Trophoblast cell (in vitro differentiated cells and primary cell): Measurements from ENCODE around the gene SHC2.
"Not testable (repeated sequence)": the region's sequence is repeated elsewhere in the genome, so short reads cannot be mapped to it uniquely, and the experiment has no call there.

Source experiments
- DNase-seq, 2 donors: peaks; one replicate each; pipeline ENCODE4 v3.0.0-alpha.2; 2016
- H2AFZ ChIP-seq: 2 replicates; pipeline ENCODE4 v1.6.1; 2013; ENCODE audit warnings: low read length, moderate library complexity, mild to moderate bottlenecking; ENCODE audit not compliant: insufficient read depth, poor library complexity
- H2AK5ac ChIP-seq: 2 replicates; pipeline ENCODE4 v1.6.1; 2013; ENCODE audit warnings: mild to moderate bottlenecking, low read length
- H2BK120ac ChIP-seq: 2 replicates; pipeline ENCODE4 v1.6.1; 2013; ENCODE audit warnings: low read length, mild to moderate bottlenecking, moderate library complexity; ENCODE audit not compliant: insufficient read depth, poor library complexity
- H2BK12ac ChIP-seq: 2 replicates; pipeline ENCODE4 v1.6.1; 2013; ENCODE audit warnings: mild to moderate bottlenecking, low read length, moderate library complexity
- H2BK5ac ChIP-seq: 2 replicates; pipeline ENCODE4 v1.6.1; 2013; ENCODE audit warnings: low read length, low read depth, moderate library complexity, mild to moderate bottlenecking; ENCODE audit not compliant: poor library complexity
- H3K14ac ChIP-seq: 2 replicates; pipeline ENCODE4 v1.6.1; 2013; ENCODE audit warnings: mild to moderate bottlenecking, low read length
- H3K18ac ChIP-seq: 2 replicates; pipeline ENCODE4 v1.6.1; 2013; ENCODE audit warnings: mild to moderate bottlenecking, low read length
- H3K23ac ChIP-seq: 2 replicates; pipeline ENCODE4 v1.6.1; 2013; ENCODE audit warnings: low read length
- H3K27ac ChIP-seq: 2 replicates; pipeline ENCODE4 v1.5.1; 2013; ENCODE audit warnings: low read depth, mild to moderate bottlenecking, inconsistent platforms, low read length, moderate library complexity
- H3K27me3 ChIP-seq: 2 replicates; pipeline ENCODE4 v1.6.1; 2013; ENCODE audit warnings: inconsistent platforms, mild to moderate bottlenecking, low read length, moderate library complexity; ENCODE audit not compliant: insufficient read depth
- H3K36me3 ChIP-seq, 2 experiments: 1 replicate in 1 of 2; 2 replicates in 1 of 2; pipeline ENCODE4 v1.6.1; 2013; ENCODE audit warnings: low read length in 2 of 2, mild to moderate bottlenecking in 2 of 2, moderate library complexity in 1 of 2; ENCODE audit not compliant: insufficient read depth in 2 of 2, control insufficient read depth in 1 of 2
- H3K4ac ChIP-seq: 2 replicates; pipeline ENCODE4 v1.6.1; 2013; ENCODE audit warnings: low read depth, mild to moderate bottlenecking, low read length, moderate library complexity
- H3K4me1 ChIP-seq, 2 experiments: 1 replicate in 1 of 2; 2 replicates in 1 of 2; pipeline ENCODE4 v1.6.1; 2013; ENCODE audit warnings: low read length in 2 of 2, mild to moderate bottlenecking in 2 of 2, moderate library complexity in 1 of 2; ENCODE audit not compliant: insufficient read depth in 2 of 2, control insufficient read depth in 1 of 2
- H3K4me2 ChIP-seq: 2 replicates; pipeline ENCODE4 v1.6.1; 2013; ENCODE audit warnings: inconsistent platforms, mild to moderate bottlenecking, low read length, moderate library complexity
- H3K4me3 ChIP-seq: 2 replicates; pipeline ENCODE4 v1.5.1; 2013; ENCODE audit warnings: mild to moderate bottlenecking, low read depth, low read length, inconsistent platforms
- H3K79me1 ChIP-seq: one replicate; pipeline ENCODE4 v1.6.1; 2013; ENCODE audit warnings: low read length
- H3K79me2 ChIP-seq: 2 replicates; pipeline ENCODE4 v1.6.1; 2013; ENCODE audit warnings: low read length, mild to moderate bottlenecking; ENCODE audit not compliant: control insufficient read depth, insufficient read depth, poor library complexity
- H3K9ac ChIP-seq: 2 replicates; pipeline ENCODE4 v1.6.1; 2013; ENCODE audit warnings: mild to moderate bottlenecking, low read length
- H3K9me3 ChIP-seq: 2 replicates; pipeline ENCODE4 v1.6.1; 2013; ENCODE audit warnings: low read depth, mild to moderate bottlenecking, control low read depth, inconsistent platforms, low read length; ENCODE audit not compliant: insufficient read depth
- H4K12ac ChIP-seq: 2 replicates; pipeline ENCODE4 v1.6.1; 2013; ENCODE audit warnings: low read depth, mild to moderate bottlenecking, low read length, moderate library complexity
- H4K8ac ChIP-seq: 2 replicates; pipeline ENCODE4 v1.6.1; 2013; ENCODE audit warnings: low read depth, mild to moderate bottlenecking, low read length, moderate library complexity
- H4K91ac ChIP-seq: one replicate; pipeline ENCODE4 v1.6.1; 2013; ENCODE audit warnings: low read depth, mild to moderate bottlenecking, low read length, moderate library complexity
- WGBS: extraction: QIAGEN DNeasy Blood & Tissue Kit; methylation state at CpG from one replicate; pipeline ENCODE4 v1.1.7; 2013; ENCODE audit warnings: missing lambda C conversion rate; ENCODE audit not compliant: insufficient read length, insufficient coverage; ENCODE audit errors: extremely low coverage; 5-methylcytosine and 5-hydroxymethylcytosine counted together

Gene SHC2

DNA sequence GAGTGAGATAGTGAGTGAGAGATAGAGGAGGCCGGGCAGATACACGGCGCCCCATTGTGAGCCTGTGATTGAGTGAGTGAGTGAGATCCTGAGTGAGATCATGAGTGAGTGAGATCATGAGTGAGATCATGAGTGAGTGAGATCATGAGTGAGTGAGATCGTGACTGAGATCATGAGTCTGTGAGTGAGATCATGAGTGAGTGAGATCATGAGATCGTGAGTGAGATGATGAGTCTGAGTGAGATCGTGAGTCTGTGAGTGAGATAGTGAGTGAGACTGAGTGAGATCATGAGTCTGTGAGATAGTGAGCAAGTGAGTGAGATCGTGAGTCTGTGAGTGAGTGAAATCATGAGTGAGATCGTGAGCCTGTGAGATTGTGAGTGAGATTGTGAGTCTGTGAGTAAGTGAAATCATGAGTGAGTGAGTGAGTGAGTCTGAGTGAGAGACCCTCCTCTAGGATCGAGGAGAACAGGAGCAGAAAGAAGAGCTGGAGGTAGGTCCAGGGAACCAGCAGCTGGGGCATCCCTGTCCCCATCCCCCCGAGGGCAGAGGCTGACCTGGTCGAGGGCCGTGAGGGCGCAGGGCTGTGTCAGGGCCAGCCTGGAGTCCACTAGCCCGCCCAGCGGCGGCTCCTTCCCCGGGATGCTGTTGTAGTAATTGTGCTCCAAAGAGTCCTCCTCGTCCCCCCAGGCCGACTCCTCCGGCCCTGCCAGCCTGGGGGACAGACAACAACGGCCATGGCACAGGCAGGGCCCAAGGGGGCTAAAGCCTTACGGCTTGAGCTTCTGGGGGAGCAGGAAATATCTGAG is 26.5 kb downstream of the SHC2 start:
- no peak overlapping the region for H2AK5ac ChIP-seq
- no peak overlapping the region for H3K4me3 ChIP-seq
- no peak overlapping the region for H3K14ac ChIP-seq
- H3K4ac ChIP-seq, result no peak overlapping the region
- no peaks in the 10 kb centered on the region for H3K79me2 ChIP-seq
- WGBS, result 100% methylated on average over 3 of the region's 22 CpGs
- DNase-seq, result no peak
- no peak overlapping the region for H3K9ac ChIP-seq
- H4K12ac ChIP-seq, result no peak overlapping the region
- peaks cover 13 to 32% of the 10 kb centered on the region in 2 experiments for H3K36me3 ChIP-seq
- no peaks in the 10 kb centered on the region for H3K79me1 ChIP-seq
- no peaks in the 10 kb centered on the region for H3K4me1 ChIP-seq
- H3K27ac ChIP-seq, result no peak overlapping the region
- H2BK120ac ChIP-seq, result no peak overlapping the region
- no peak overlapping the region for H4K8ac ChIP-seq
- H2BK5ac ChIP-seq, result no peak overlapping the region
- no peaks in the 10 kb centered on the region for H3K27me3 ChIP-seq
- H3K18ac ChIP-seq, result no peak overlapping the region
- no peak overlapping the region for H3K23ac ChIP-seq
- peaks cover 11% of the 10 kb centered on the region for H3K9me3 ChIP-seq
- no peak overlapping the region for H2AFZ ChIP-seq
- no peak overlapping the region for H2BK12ac ChIP-seq
- H4K91ac ChIP-seq, result no peak overlapping the region
- no peak overlapping the region for H3K4me2 ChIP-seq

DNA sequence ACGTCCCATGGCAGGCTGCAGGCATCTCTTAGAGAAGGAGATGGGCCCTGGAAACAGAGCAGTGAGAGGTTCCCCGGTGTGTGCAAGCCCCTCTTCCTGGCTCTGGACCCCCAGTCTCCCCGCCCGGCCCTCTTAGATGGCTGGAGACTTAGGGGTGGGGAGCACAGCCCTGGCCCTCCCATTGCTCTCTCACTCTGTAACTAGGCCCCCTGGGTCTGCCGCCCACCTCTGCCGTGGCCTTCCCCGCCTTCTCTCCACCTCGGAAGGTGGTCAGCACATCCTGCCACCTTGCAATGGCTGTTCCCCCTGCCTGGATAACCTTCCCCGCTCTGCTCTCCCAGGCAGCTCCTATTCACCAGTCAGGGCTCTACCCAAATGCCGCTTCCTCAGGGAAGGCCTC is 30.1 kb downstream of the SHC2 start:
- H2AK5ac ChIP-seq, result no peak overlapping the region
- peaks cover 9 to 27% of the 10 kb centered on the region in 2 experiments for H3K36me3 ChIP-seq
- H3K79me2 ChIP-seq, result no peaks in the 10 kb centered on the region
- H2BK120ac ChIP-seq, result no peak overlapping the region
- no peak overlapping the region for H4K91ac ChIP-seq
- H3K4me2 ChIP-seq, result no peak overlapping the region
- DNase-seq, result no peak
- no CpG with 5 or more reads among the region's 10 CpGs for WGBS
- no peak overlapping the region for H2BK5ac ChIP-seq
- no peak overlapping the region for H3K14ac ChIP-seq
- H3K79me1 ChIP-seq, result no peaks in the 10 kb centered on the region
- H3K4ac ChIP-seq, result no peak overlapping the region
- H3K27me3 ChIP-seq, result no peaks in the 10 kb centered on the region
- no peak overlapping the region for H2AFZ ChIP-seq
- no peak overlapping the region for H3K18ac ChIP-seq
- H3K9me3 ChIP-seq, result peaks cover 12% of the 10 kb centered on the region
- H3K9ac ChIP-seq, result no peak overlapping the region
- no peak overlapping the region for H3K23ac ChIP-seq
- H2BK12ac ChIP-seq, result no peak overlapping the region
- no peak overlapping the region for H3K27ac ChIP-seq
- no peak overlapping the region for H4K12ac ChIP-seq
- H4K8ac ChIP-seq, result no peak overlapping the region
- H3K4me1 ChIP-seq, result no peaks in the 10 kb centered on the region
- H3K4me3 ChIP-seq, result no peak overlapping the region

- Histone ChIP-seq H3K27me3 (no peaks in the 10 kb centered on the region), H4K12ac (no peak overlapping the region), H3K23ac (no peak overlapping the region), H2BK5ac (no peak overlapping the region), H3K79me1 (no peaks in the 10 kb centered on the region), H3K18ac (no peak overlapping the region), H3K9ac (no peak overlapping the region), H3K36me3 (peaks cover 17 to 21% of the 10 kb centered on the region in 2 experiments), H3K4me1 (no peaks in the 10 kb centered on the region), H2BK12ac (no peak overlapping the region), H2AFZ (no peak overlapping the region), H3K4me2 (no peak overlapping the region), H4K8ac (no peak overlapping the region), H3K9me3 (peaks cover 12% of the 10 kb centered on the region), H3K4me3 (no peak overlapping the region), H2BK120ac (no peak overlapping the region), H2AK5ac (no peak overlapping the region), H3K4ac (no peak overlapping the region), H3K27ac (no peak overlapping the region), H4K91ac (no peak overlapping the region), H3K79me2 (no peaks in the 10 kb centered on the region), H3K14ac (no peak overlapping the region)
- WGBS, result no CpG with 5 or more reads among the region's 15 CpGs
- no peak for DNase-seq
Observed at GRCh38 chr19:428149-428548, 32.7 kb downstream of the SHC2 start.

DNA sequence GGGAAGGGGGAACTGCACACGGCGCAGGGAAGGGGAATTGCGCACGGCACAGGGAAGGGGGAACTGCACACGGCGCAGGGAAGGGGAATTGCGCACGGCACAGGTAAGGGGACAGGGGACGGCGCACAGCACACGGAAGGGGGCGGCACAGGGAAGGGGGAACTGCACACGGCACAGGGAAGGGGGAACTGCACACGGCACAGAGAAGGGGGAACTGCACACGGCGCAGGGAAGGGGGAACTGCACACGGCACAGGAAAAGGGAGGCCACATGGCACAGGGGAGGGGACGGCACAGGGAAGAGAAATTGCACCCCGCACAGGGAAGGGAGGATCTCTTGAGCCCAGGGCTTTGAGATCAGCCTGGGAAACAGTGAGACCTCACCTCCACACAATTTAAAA is 33.2 kb downstream of the SHC2 start:
- H3K9ac ChIP-seq, H4K8ac ChIP-seq, H3K4me1 ChIP-seq, H2BK5ac ChIP-seq, H3K18ac ChIP-seq, H3K4me2 ChIP-seq, H2BK120ac ChIP-seq, H4K91ac ChIP-seq, H2AK5ac ChIP-seq, H3K79me2 ChIP-seq, H2AFZ ChIP-seq, H3K79me1 ChIP-seq, H3K14ac ChIP-seq, H3K4ac ChIP-seq, H3K27ac ChIP-seq, H4K12ac ChIP-seq, H3K27me3 ChIP-seq, DNase-seq, H3K23ac ChIP-seq, H2BK12ac ChIP-seq: not testable (repeated sequence)
- no CpG with 5 or more reads among the region's 19 CpGs for WGBS
- Histone ChIP-seq H3K36me3 (peaks cover 20 to 21% of the 10 kb centered on the region in 2 experiments), H3K4me3 (peak overlapping the region; percentile 39), H3K9me3 (peaks cover 12% of the 10 kb centered on the region)
